Activated naive CD4-positive, alpha-beta T cell treated with anti-CD3 and anti-CD28 coated beads, Interleukin-2, amount 50 U/mL, for 24 hours (primary cell): ENCODE data around the gene KLRG1.

Experiments used
- H3K27ac Mint-ChIP-seq: one replicate; pipeline ENCODE4 v1.8.0; 2021; ENCODE audit warnings: mild to moderate bottlenecking, mixed read lengths
- H3K27me3 Mint-ChIP-seq: one replicate; pipeline ENCODE4 v1.8.0; 2021; ENCODE audit warnings: mixed read lengths
- H3K36me3 Mint-ChIP-seq: one replicate; pipeline ENCODE4 v1.8.0; 2021; ENCODE audit warnings: mixed read lengths
- H3K4me1 Mint-ChIP-seq: one replicate; pipeline ENCODE4 v1.8.0; 2021; ENCODE audit warnings: mixed read lengths
- H3K4me3 Mint-ChIP-seq: one replicate; pipeline ENCODE4 v1.8.0; 2021; ENCODE audit warnings: mild to moderate bottlenecking, mixed read lengths
- H3K9me3 Mint-ChIP-seq: one replicate; pipeline ENCODE4 v1.8.0; 2021; ENCODE audit warnings: mixed read lengths

The KLRG1 gene

DNA sequence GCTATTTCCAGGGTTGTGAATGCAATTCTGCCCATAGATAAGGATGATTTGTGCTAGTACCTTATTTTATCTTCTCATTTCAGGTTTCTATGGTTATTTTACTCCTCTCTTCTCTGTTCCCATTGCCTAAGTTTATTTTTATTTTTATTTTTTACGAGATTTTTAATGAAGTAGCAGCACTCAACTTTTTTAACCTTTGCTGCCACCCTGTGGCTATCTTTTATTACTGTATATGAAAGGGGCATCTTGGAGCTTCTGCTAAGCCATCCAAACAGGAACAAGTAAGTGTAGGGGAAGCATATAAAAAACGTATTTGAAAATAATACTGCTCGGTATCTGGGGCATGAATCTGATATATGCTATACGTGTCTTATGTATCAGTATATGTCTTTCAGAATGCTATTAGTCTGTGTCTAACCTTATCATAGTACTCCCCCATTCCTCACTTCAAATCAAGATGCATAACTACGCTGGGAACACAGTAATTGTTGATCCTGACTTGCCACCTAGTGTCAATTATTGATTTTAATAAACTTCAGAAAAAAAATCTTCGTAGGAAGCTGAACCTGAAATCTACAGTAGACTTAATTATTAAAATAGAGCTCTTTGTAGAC, 60.3 kb downstream of the KLRG1 start:
- Mint-ChIP-seq H3K9me3 (no peaks in the 10 kb centered on the region), H3K27me3 (no peaks in the 10 kb centered on the region), H3K4me3 (no peak overlapping the region), H3K27ac (peak overlapping the region; percentile 38), H3K36me3 (peaks cover 4% of the 10 kb centered on the region), H3K4me1 (peaks cover 30% of the 10 kb centered on the region)

DNA sequence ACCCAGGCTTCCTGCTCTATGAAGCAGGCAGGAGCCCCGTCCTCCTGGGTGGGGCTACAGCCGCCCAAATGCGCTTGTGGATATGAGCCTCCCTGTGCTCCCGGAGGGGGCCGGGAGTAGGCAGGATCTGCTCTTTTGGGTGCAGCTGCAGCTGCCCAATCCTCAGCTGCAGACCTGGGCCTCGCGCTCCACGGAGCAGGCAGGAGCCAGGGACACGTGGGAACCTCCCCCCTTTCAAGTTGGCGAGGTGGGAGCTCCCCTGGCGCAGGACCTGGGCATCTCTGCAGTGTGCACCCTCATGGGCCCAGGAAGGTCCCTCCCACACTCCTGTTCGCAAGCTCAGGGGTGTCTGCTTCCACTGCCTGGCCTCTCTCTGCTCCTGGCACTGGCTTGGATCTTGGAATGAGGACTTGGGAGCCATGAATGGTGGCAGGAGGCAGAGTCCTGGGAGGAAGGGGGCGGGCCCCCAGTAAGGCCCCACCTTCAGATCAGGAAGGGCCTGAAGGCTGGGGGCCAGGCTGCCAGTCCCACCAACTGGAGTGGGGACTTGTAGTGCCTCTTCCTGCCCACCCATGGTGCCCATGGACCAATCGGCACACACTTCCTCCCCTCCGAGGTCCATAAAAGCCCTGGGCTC, 61.3 kb downstream of the KLRG1 start:
- no peak overlapping the region for H3K27ac Mint-ChIP-seq
- no peaks in the 10 kb centered on the region for H3K27me3 Mint-ChIP-seq
- H3K4me3 Mint-ChIP-seq = no peak overlapping the region
- peaks cover 2% of the 10 kb centered on the region for H3K36me3 Mint-ChIP-seq
- peaks cover 29% of the 10 kb centered on the region for H3K4me1 Mint-ChIP-seq
- no peaks in the 10 kb centered on the region for H3K9me3 Mint-ChIP-seq

DNA sequence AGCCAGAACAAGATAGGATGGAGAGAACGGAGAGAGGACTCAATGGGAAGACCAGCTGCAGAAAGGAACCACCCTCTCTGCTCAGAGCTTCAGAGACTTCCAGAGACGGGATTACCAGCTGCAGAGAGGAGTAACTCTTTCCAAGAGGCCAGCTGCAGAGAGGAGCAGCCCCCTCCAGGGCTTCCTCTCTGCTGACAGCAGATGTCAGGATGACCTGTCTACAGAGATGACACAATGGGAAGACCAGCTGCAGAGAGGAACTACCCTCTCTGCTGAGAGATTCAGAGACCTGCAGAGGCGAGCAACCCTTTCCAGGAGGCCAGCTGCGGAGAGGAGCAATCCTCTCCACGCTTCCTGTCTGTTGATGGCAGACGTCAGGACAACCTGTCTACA, 61.8 kb downstream of the KLRG1 start:
- no peak overlapping the region for H3K4me3 Mint-ChIP-seq
- peaks cover 24% of the 10 kb centered on the region for H3K4me1 Mint-ChIP-seq
- H3K9me3 Mint-ChIP-seq = no peaks in the 10 kb centered on the region
- no peak overlapping the region for H3K27ac Mint-ChIP-seq
- H3K27me3 Mint-ChIP-seq = no peaks in the 10 kb centered on the region
- no peaks in the 10 kb centered on the region for H3K36me3 Mint-ChIP-seq

DNA sequence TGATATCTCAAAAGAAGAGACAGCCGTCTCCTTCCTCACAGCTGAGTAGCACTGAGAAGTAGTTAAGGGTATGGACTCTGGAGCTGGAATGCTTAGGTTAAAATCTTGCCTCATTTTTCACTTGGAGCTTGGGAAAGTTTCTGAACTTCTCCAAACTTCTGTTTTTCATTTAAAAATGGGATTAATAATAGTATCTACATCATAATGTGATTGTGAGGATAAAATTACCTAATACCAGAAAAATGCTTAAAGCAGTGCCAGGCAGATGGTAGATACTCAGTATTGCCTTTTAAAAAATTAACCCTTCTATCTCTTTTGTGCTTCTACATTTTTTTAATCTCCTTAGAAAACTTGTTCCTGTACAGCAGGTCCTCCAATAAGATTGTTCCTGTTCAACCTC, 63.3 kb downstream of the KLRG1 start:
- Mint-ChIP-seq H3K27ac (no peak overlapping the region), H3K27me3 (no peaks in the 10 kb centered on the region), H3K4me1 (peaks cover 15% of the 10 kb centered on the region), H3K36me3 (no peaks in the 10 kb centered on the region), H3K4me3 (no peak overlapping the region), H3K9me3 (no peaks in the 10 kb centered on the region)
